CD4-positive, alpha-beta T cell (primary cell): ENCODE data around the gene MX2. TPM values are rescaled to one million over a fixed set of nuclear protein-coding genes. Genes with fewer than 3 reads are reported as not detected.

Experiments
- ATAC-seq: fragments of 200-7000 bp; cut with Tn5 transposase; one replicate; pipeline ENCODE4 v1.10.0; 2022; ENCODE audit warnings: mild to moderate bottlenecking; ENCODE audit not compliant: poor library complexity
- CTCF ChIA-PET: fragments of 350-600 bp; sonication (Branson Sonifier 250); formaldehyde crosslinking; loops from one replicate; lab custom pipeline; 2021; ENCODE audit warnings: antibody characterized with exemption, inconsistent platforms; lab: Charles Lee
- POLR2A ChIA-PET: fragments of 350-600 bp; sonication (Branson Sonifier 250); formaldehyde crosslinking; loops from one replicate; lab custom pipeline; 2021; ENCODE audit warnings: antibody characterized with exemption, inconsistent platforms; lab: Charles Lee
- DNase-seq, 14 experiments: peaks; one replicate each; pipeline ENCODE4 v3.0.0-alpha.2; 2013 to 2020; ENCODE audit warnings: mixed read lengths in 2 of 14
- H3K27ac ChIP-seq, 2 donors: one replicate each; pipeline versions ENCODE4 v1.5.1 to v1.7.0; 2013; ENCODE audit warnings: low read length in 2 of 2, low read depth in 1 of 2, mild to moderate bottlenecking in 1 of 2
- H3K27me3 ChIP-seq, 2 experiments: 1 replicate in 1 of 2; 2 replicates in 1 of 2; pipeline versions ENCODE4 v1.6.1 to v1.7.0; 2013; ENCODE audit warnings: low read length in 2 of 2, control low read depth in 1 of 2, mild to moderate bottlenecking in 1 of 2, moderate library complexity in 1 of 2; ENCODE audit not compliant: insufficient read depth in 2 of 2, control insufficient read depth in 1 of 2
- H3K36me3 ChIP-seq: one replicate; pipeline ENCODE4 v1.6.1; 2013; ENCODE audit warnings: low read length, control low read depth; ENCODE audit not compliant: insufficient read depth
- H3K4me1 ChIP-seq: one replicate; pipeline ENCODE4 v1.6.1; 2013; ENCODE audit warnings: low read length, control low read depth; ENCODE audit not compliant: insufficient read depth
- H3K4me3 ChIP-seq: one replicate; pipeline ENCODE4 v1.5.1; 2013; ENCODE audit warnings: mild to moderate bottlenecking, low read length, moderate library complexity
- H3K9me3 ChIP-seq, 2 experiments: 1 replicate in 1 of 2; 2 replicates in 1 of 2; pipeline versions ENCODE4 v1.6.1 to v1.7.0; 2013; ENCODE audit warnings: low read length in 2 of 2, mild to moderate bottlenecking in 2 of 2, control low read depth in 1 of 2, moderate library complexity in 1 of 2; ENCODE audit not compliant: control insufficient read depth in 1 of 2, insufficient read depth in 1 of 2
- H3K27ac Mint-ChIP-seq: one replicate; pipeline ENCODE4 v1.8.0; 2020; ENCODE audit warnings: mixed read lengths
- H3K27me3 Mint-ChIP-seq: one replicate; pipeline ENCODE4 v1.8.0; 2021; ENCODE audit warnings: mixed read lengths
- H3K36me3 Mint-ChIP-seq: one replicate; pipeline ENCODE4 v1.8.0; 2021; ENCODE audit warnings: low read depth, mixed read lengths
- H3K4me1 Mint-ChIP-seq: one replicate; pipeline ENCODE4 v1.8.0; 2021; ENCODE audit warnings: low read depth, mixed read lengths
- H3K4me3 Mint-ChIP-seq: one replicate; pipeline ENCODE4 v1.8.0; 2020; ENCODE audit warnings: mild to moderate bottlenecking, mixed read lengths
- H3K9me3 Mint-ChIP-seq: one replicate; pipeline ENCODE4 v1.8.0; 2020; ENCODE audit warnings: mixed read lengths
- CTCF ChIP-seq: fragments of 200-600 bp; IDR thresholded peaks from one replicate; pipeline ENCODE4 v1.8.0; 2022; ENCODE audit warnings: antibody characterized with exemption, mild to moderate bottlenecking
- intact Hi-C, 2 experiments: fragments of 100-400 bp; cut with DNase I in 1 of 2; cut with micrococcal nuclease in 1 of 2; formaldehyde crosslinking; loops; one replicate each; pipeline versions ENCODE4 v1.15.1 to v1.9.0; 2023 to 2025; cut with DNase I, micrococcal nuclease
- total RNA-seq, 174 experiments: library from RNA in 2 of 174; stranded (reverse) in 2 of 174; gene quantifications; one replicate each; pipeline ENCODE4 v1.2.3 and lab custom pipeline; 2021 to 2026

MX2 gene
- total RNA-seq, 2 experiments from 2014 or later, result 77.8 to 87.1 TPM

GRCh38 chr21:41442481-41443186 lies 80.8 kb downstream of the MX2 start:
- H3K36me3 ChIP-seq, result peaks cover 91% of the 10 kb centered on the region
- TF ChIP-seq CTCF, result no peak
- intact Hi-C loops, result no loop called here
- no peak for ATAC-seq
- Mint-ChIP-seq H3K4me1 (no peaks in the 10 kb centered on the region), H3K27ac (no peak overlapping the region), H3K4me3 (no peak overlapping the region), H3K9me3 (no peaks in the 10 kb centered on the region), H3K27me3 (no peaks in the 10 kb centered on the region), H3K36me3 (peaks cover 98% of the 10 kb centered on the region)
- CTCF ChIA-PET, result interaction anchor here (1.6 kb wide), 1 partner anchor 159 kb away, joined by 6 read pairs; no protein-coding TSS in a partner anchor
- no peaks in the 10 kb centered on the region for H3K9me3 ChIP-seq
- DNase-seq, result no peak
- H3K4me1 ChIP-seq, result no peaks in the 10 kb centered on the region
- H3K27me3 ChIP-seq, result no peaks in the 10 kb centered on the region
- POLR2A ChIA-PET, result no interaction called here
- H3K27ac ChIP-seq, result no peak overlapping the region
- H3K4me3 ChIP-seq, result no peak overlapping the region

GRCh38 chr21:41443562-41443961 lies 81.7 kb downstream of the MX2 start:
- peaks cover 98% of the 10 kb centered on the region for H3K36me3 Mint-ChIP-seq
- H3K4me1 ChIP-seq, result no peaks in the 10 kb centered on the region
- H3K27ac Mint-ChIP-seq, result peak overlapping the region; percentile 2
- H3K4me1 Mint-ChIP-seq, result no peaks in the 10 kb centered on the region
- no peak for ATAC-seq
- H3K27me3 Mint-ChIP-seq, result no peaks in the 10 kb centered on the region
- TF ChIP-seq CTCF, result no peak
- H3K27me3 ChIP-seq, result no peaks in the 10 kb centered on the region
- no peaks in the 10 kb centered on the region for H3K9me3 Mint-ChIP-seq
- intact Hi-C loops, result no loop called here
- H3K9me3 ChIP-seq, result no peaks in the 10 kb centered on the region
- H3K36me3 ChIP-seq, result peaks cover 85% of the 10 kb centered on the region
- ChIA-PET CTCF (interaction anchor here (1.2 to 1.6 kb wide), 2 partner anchors 15 to 160 kb away, joined by 3 to 6 read pairs; no protein-coding TSS in a partner anchor), POLR2A (interaction anchor here (0.8 kb wide), 1 partner anchor 18 kb away, joined by 4 read pairs; the partner anchor contains the start of gene MX1)
- H3K27ac ChIP-seq, result no peak overlapping the region
- H3K4me3 Mint-ChIP-seq, result no peak overlapping the region
- peak in 1 of 14 experiments; percentile 27 for DNase-seq
- no peak overlapping the region for H3K4me3 ChIP-seq

- peaks cover 98% of the 10 kb centered on the region for H3K36me3 Mint-ChIP-seq
- ChIA-PET POLR2A (no interaction called here), CTCF (no interaction called here)
- no peaks in the 10 kb centered on the region for H3K4me1 ChIP-seq
- H3K4me3 ChIP-seq, result no peak overlapping the region
- H3K36me3 ChIP-seq, result peaks cover 81% of the 10 kb centered on the region
- ATAC-seq, result no peak
- H3K4me3 Mint-ChIP-seq, result no peak overlapping the region
- H3K27me3 ChIP-seq, result no peaks in the 10 kb centered on the region
- H3K27ac ChIP-seq, result no peak overlapping the region
- no peaks in the 10 kb centered on the region for H3K4me1 Mint-ChIP-seq
- H3K9me3 Mint-ChIP-seq, result no peaks in the 10 kb centered on the region
- H3K27ac Mint-ChIP-seq, result peak overlapping the region; percentile 39
- no peaks in the 10 kb centered on the region for H3K9me3 ChIP-seq
- TF ChIP-seq CTCF, result no peak
- H3K27me3 Mint-ChIP-seq, result no peaks in the 10 kb centered on the region
- DNase-seq, result peak in 1 of 14 experiments; percentile 35
- intact Hi-C loops, result no loop called here
Measured at GRCh38 chr21:41444703-41445464, 83.1 kb downstream of the MX2 start.
